PC-9 (cell line): ENCODE data around the gene KCNJ6. TPM values are rescaled to one million over a fixed set of nuclear protein-coding genes. Genes with fewer than 3 reads are reported as not detected.

Experiments used
- BruUV-seq: library from RNA; stranded (reverse); fragments of 400-500 nt; replicated peaks from 2 replicates; lab custom pipeline; 2021; lab: Mats Ljungman, UMichigan
- CTCF ChIA-PET: fragments of 300-600 bp; sonication (Branson Sonifier 250); formaldehyde crosslinking; loops from one replicate; lab custom pipeline; 2022; ENCODE audit warnings: antibody characterized with exemption; lab: Charles Lee
- POLR2A ChIA-PET: fragments of 300-600 bp; sonication (Branson Sonifier 250); formaldehyde crosslinking; loops from one replicate; lab custom pipeline; 2022; ENCODE audit warnings: antibody characterized with exemption; ENCODE audit not compliant: unreplicated experiment; lab: Charles Lee
- DNase-seq, 2 experiments: peaks; one replicate each; pipeline versions ENCODE4 v3.0.0 to v3.0.0-alpha.2; 2015 to 2022; ENCODE audit warnings: mixed read lengths in 1 of 2
- H2AFZ ChIP-seq: fragments of 200-600 bp; sonication (generic); 2 replicates; pipeline ENCODE4 v1.8.1; 2017; ENCODE audit warnings: antibody characterized with exemption
- H3F3A ChIP-seq: fragments of 200-600 bp; sonication (generic); 2 replicates; pipeline ENCODE4 v1.8.1; 2017; ENCODE audit warnings: antibody characterized with exemption, mild to moderate bottlenecking, low read depth; ENCODE audit not compliant: insufficient read depth
- H3K27ac ChIP-seq: fragments of 200-600 bp; sonication (generic); 2 replicates; pipeline ENCODE4 v1.6.1; 2016; ENCODE audit warnings: mixed run types
- H3K27me3 ChIP-seq: fragments of 200-600 bp; sonication (generic); 2 replicates; pipeline ENCODE4 v1.6.1; 2016; ENCODE audit warnings: low read depth, mixed run types; ENCODE audit not compliant: insufficient read depth
- H3K36me3 ChIP-seq: fragments of 200-600 bp; sonication (generic); 2 replicates; pipeline ENCODE4 v1.6.1; 2016; ENCODE audit warnings: low read depth, mixed run types
- H3K4me1 ChIP-seq: fragments of 200-600 bp; sonication (generic); replicated peaks from 2 replicates; pipeline ENCODE4 v1.6.1; 2016; ENCODE audit warnings: mixed run types; ENCODE audit not compliant: insufficient read depth
- H3K4me2 ChIP-seq: fragments of 200-600 bp; sonication (generic); 2 replicates; pipeline ENCODE4 v1.6.1; 2017; ENCODE audit warnings: mixed run types
- H3K4me3 ChIP-seq: fragments of 200-600 bp; sonication (generic); 2 replicates; pipeline ENCODE4 v1.6.1; 2016; ENCODE audit warnings: mixed run types
- H3K79me2 ChIP-seq: fragments of 200-600 bp; sonication (generic); 2 replicates; pipeline ENCODE4 v1.6.1; 2017; ENCODE audit warnings: low read depth, mixed run types
- H3K9me2 ChIP-seq: fragments of 200-600 bp; sonication (generic); 2 replicates; pipeline ENCODE4 v1.8.1; 2017; ENCODE audit warnings: mild to moderate bottlenecking; ENCODE audit not compliant: insufficient read depth
- H3K9me3 ChIP-seq: fragments of 200-600 bp; sonication (generic); 2 replicates; pipeline ENCODE4 v1.8.1; 2016; ENCODE audit warnings: low read depth; ENCODE audit not compliant: insufficient read depth
- H4K20me1 ChIP-seq: fragments of 200-600 bp; sonication (generic); 2 replicates; pipeline ENCODE4 v1.8.1; 2017; ENCODE audit not compliant: insufficient read depth
- CTCF ChIP-seq: fragments of 200-600 bp; sonication (generic); conservative IDR thresholded peaks from 2 replicates; pipeline ENCODE4 v1.6.1; 2017; ENCODE audit warnings: mixed run types, antibody characterized with exemption, mild to moderate bottlenecking, moderate library complexity
- EZH2 ChIP-seq: fragments of 200-600 bp; sonication (generic); IDR thresholded peaks from 2 replicates; pipeline ENCODE4 v1.8.0; 2017; ENCODE audit warnings: antibody characterized with exemption, low read depth
- intact Hi-C: fragments of 100-400 bp; cut with micrococcal nuclease; formaldehyde crosslinking; loops from one replicate; pipeline ENCODE4 v1.10.0; 2022; ENCODE audit not compliant: unreplicated experiment
- total RNA-seq: library from RNA; stranded (reverse); gene quantifications from 2 replicates; pipeline ENCODE4 v1.2.3, GENCODE V29; 2021

KCNJ6 gene
- total RNA-seq, 1 experiment from 2014 or later = not detected

- BruUV-seq = no TSS peak
- Histone ChIP-seq H3K79me2 (no peaks in the 10 kb centered on the region), H3K27ac (no peak overlapping the region), H3K9me3 (no peaks in the 10 kb centered on the region), H2AFZ (no peak overlapping the region), H3F3A (no peaks in the 10 kb centered on the region), H3K4me2 (no peak overlapping the region), H3K9me2 (no peaks in the 10 kb centered on the region), H3K4me3 (no peak overlapping the region), H3K36me3 (no peaks in the 10 kb centered on the region), H3K27me3 (peaks cover 24% of the 10 kb centered on the region), H3K4me1 (no peaks in the 10 kb centered on the region), H4K20me1 (no peaks in the 10 kb centered on the region)
- CTCF ChIA-PET = no interaction called here
- POLR2A ChIA-PET = no interaction called here
- TF ChIP-seq CTCF (no peak), EZH2 (no peak)
- DNase-seq = no peak
- intact Hi-C loops = no loop called here
Observed at GRCh38 chr21:37827913-37828312, 88.3 kb downstream of the KCNJ6 start.

- ChIA-PET POLR2A (no interaction called here), CTCF (no interaction called here)
- H3K27me3 ChIP-seq = peaks cover 34% of the 10 kb centered on the region; the same call in 1 of the 2 replicates
- no peak overlapping the region for H2AFZ ChIP-seq
- no peaks in the 10 kb centered on the region for H3K9me2 ChIP-seq
- H4K20me1 ChIP-seq = no peaks in the 10 kb centered on the region
- no peaks in the 10 kb centered on the region for H3K4me1 ChIP-seq
- no peaks in the 10 kb centered on the region for H3K9me3 ChIP-seq
- H3K79me2 ChIP-seq = no peaks in the 10 kb centered on the region
- H3K27ac ChIP-seq = no peak overlapping the region
- DNase-seq = no peak
- no TSS peak for BruUV-seq
- no peaks in the 10 kb centered on the region for H3F3A ChIP-seq
- no peak overlapping the region for H3K4me2 ChIP-seq
- intact Hi-C loops = no loop called here
- TF ChIP-seq CTCF (no peak), EZH2 (no peak)
- no peak overlapping the region for H3K4me3 ChIP-seq
- no peaks in the 10 kb centered on the region for H3K36me3 ChIP-seq
Observed at GRCh38 chr21:37821786-37822450, 94.3 kb downstream of the KCNJ6 start.

- H3F3A ChIP-seq = no peaks in the 10 kb centered on the region
- no peak overlapping the region for H3K4me3 ChIP-seq
- no peaks in the 10 kb centered on the region for H3K36me3 ChIP-seq
- DNase-seq = no peak
- H2AFZ ChIP-seq = no peak overlapping the region
- TF ChIP-seq CTCF = no peak
- TF ChIP-seq EZH2 = no peak
- H3K27ac ChIP-seq = no peak overlapping the region
- peaks cover 35% of the 10 kb centered on the region; the same call in 1 of the 2 replicates for H3K27me3 ChIP-seq
- H3K4me1 ChIP-seq = no peaks in the 10 kb centered on the region
- no peaks in the 10 kb centered on the region for H3K9me3 ChIP-seq
- H3K79me2 ChIP-seq = no peaks in the 10 kb centered on the region
- no peaks in the 10 kb centered on the region for H4K20me1 ChIP-seq
- no peak overlapping the region for H3K4me2 ChIP-seq
- CTCF ChIA-PET = no interaction called here
- POLR2A ChIA-PET = no interaction called here
- no peaks in the 10 kb centered on the region for H3K9me2 ChIP-seq
- no TSS peak for BruUV-seq
- intact Hi-C loops = no loop called here
Observed at GRCh38 chr21:37821092-37821491, 95.2 kb downstream of the KCNJ6 start.
